GM12891 (cell line): ENCODE measurements around the gene OTOG. TPM values are rescaled to one million over a fixed set of nuclear protein-coding genes. Genes with fewer than 3 reads are reported as not detected.

Experiments used
- DNase-seq: peaks from one replicate; pipeline ENCODE4 v3.0.0; 2011; ENCODE audit warnings: low spot score; ENCODE audit not compliant: insufficient read length
- FAIRE-seq: peaks from 2 replicates; lab custom pipeline; 2011; peaks lifted over from hg19 to GRCh38; lab: Jason Lieb, UNC
- PAX5 ChIP-seq: IDR thresholded peaks from 2 replicates; pipeline ENCODE4 v1.6.1; 2011; ENCODE audit warnings: low read length, moderate library complexity, mild to moderate bottlenecking; ENCODE audit not compliant: insufficient read depth, severe bottlenecking
- POLR2A ChIP-seq: IDR thresholded peaks from 2 replicates; pipeline ENCODE4 v1.6.1; 2011; ENCODE audit warnings: low read depth, low read length, control low read depth
- POLR2AphosphoS5 ChIP-seq: IDR thresholded peaks from 2 replicates; pipeline ENCODE4 v1.6.1; 2011; ENCODE audit warnings: low read depth, low read length, control low read depth
- POU2F2 ChIP-seq: IDR thresholded peaks from 2 replicates; pipeline ENCODE4 v1.6.1; 2011; ENCODE audit warnings: low read depth, mild to moderate bottlenecking, control low read depth, low read length, moderate library complexity
- SPI1 ChIP-seq: IDR thresholded peaks from 2 replicates; pipeline ENCODE4 v1.6.1; 2011; ENCODE audit warnings: low read depth, low read length, control low read depth
- TAF1 ChIP-seq: IDR thresholded peaks from 2 replicates; pipeline ENCODE4 v1.6.1; 2011; ENCODE audit warnings: low read depth, low read length, control low read depth
- polyA plus RNA-seq: library from polyadenylated mRNA; unstranded; fragments of >200 nt; gene quantifications from one replicate; pipeline ENCODE4 v1.2.1, GENCODE V29; 2012; ENCODE audit warnings: low read depth, missing spikeins, inconsistent platforms; ENCODE audit not compliant: missing spikeins

The OTOG gene, protein sequence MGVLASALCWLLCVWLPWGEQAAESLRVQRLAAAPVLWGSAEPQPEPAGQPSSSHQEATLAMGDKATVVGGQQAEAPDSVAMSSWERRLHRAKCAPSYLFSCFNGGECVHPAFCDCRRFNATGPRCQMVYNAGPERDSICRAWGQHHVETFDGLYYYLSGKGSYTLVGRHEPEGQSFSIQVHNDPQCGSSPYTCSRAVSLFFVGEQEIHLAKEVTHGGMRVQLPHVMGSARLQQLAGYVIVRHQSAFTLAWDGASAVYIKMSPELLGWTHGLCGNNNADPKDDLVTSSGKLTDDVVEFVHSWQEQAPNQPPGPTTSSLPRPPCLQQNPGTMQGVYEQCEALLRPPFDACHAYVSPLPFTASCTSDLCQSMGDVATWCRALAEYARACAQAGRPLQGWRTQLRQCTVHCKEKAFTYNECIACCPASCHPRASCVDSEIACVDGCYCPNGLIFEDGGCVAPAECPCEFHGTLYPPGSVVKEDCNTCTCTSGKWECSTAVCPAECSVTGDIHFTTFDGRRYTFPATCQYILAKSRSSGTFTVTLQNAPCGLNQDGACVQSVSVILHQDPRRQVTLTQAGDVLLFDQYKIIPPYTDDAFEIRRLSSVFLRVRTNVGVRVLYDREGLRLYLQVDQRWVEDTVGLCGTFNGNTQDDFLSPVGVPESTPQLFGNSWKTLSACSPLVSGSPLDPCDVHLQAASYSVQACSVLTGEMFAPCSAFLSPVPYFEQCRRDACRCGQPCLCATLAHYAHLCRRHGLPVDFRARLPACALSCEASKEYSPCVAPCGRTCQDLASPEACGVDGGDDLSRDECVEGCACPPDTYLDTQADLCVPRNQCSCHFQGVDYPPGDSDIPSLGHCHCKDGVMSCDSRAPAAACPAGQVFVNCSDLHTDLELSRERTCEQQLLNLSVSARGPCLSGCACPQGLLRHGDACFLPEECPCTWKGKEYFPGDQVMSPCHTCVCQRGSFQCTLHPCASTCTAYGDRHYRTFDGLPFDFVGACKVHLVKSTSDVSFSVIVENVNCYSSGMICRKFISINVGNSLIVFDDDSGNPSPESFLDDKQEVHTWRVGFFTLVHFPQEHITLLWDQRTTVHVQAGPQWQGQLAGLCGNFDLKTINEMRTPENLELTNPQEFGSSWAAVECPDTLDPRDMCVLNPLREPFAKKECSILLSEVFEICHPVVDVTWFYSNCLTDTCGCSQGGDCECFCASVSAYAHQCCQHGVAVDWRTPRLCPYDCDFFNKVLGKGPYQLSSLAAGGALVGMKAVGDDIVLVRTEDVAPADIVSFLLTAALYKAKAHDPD (N-terminal part only)
- not detected for polyA plus RNA-seq

DNA sequence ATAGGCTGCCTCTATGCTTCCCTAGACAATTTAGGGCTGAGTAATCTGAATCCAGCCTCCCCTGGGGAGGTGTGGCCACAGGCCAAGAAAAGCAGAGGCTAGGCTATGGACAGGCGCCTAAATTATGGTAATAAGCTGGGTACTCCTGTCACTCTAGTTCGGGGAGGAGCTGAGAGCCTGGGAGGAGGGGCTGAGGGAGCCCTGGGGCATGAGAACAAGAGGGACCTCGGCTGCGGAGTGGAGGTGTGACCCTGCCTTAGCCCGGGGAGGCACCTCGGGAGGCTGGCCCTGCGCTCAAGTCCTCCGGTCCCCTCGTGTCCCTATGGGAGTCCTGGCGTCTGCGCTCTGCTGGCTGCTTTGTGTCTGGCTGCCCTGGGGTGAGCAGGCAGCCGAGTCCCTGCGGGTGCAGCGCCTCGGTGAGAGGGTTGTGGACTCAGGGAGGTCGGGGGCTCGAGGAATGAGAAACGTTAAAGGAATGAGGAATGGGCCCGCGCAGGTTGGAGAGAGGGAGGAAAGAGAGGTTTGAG, at the start of gene OTOG:
Gene OTOG (plus strand): TSS at position 209 of the 527 bp plus-strand sequence. CDS start 114 bp downstream, at position 323.
- no peak for DNase-seq
- FAIRE-seq: no peak
- TF ChIP-seq POU2F2: no peak
- no peak for TF ChIP-seq SPI1
- TF ChIP-seq PAX5: no peak
- no peak for TF ChIP-seq POLR2A
- no peak for TF ChIP-seq POLR2AphosphoS5
- TF ChIP-seq TAF1: no peak

DNA sequence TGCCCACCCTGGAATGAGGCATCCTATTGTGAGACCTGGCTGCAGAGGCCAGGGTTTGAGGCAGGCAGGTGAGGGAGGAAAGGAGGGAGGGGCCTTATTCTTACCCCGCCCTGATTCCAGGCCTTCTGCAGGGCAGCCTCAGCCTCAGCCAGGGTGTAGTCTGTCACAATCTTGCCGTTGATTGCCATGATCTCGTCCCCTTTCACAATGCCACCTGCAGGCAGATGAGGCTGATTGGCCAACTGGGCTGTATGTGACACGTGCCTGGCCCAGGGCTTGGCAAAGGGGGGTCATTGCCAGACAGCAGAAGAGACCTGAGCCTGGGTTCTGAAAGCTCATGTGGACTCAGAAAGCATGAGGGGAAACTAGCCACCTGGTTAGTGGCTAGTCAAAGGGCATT, 49.0 kb upstream of the OTOG start:
- DNase-seq (no peak), FAIRE-seq (no peak)
- TF ChIP-seq POU2F2 (no peak), TAF1 (no peak), POLR2AphosphoS5 (no peak)

DNA sequence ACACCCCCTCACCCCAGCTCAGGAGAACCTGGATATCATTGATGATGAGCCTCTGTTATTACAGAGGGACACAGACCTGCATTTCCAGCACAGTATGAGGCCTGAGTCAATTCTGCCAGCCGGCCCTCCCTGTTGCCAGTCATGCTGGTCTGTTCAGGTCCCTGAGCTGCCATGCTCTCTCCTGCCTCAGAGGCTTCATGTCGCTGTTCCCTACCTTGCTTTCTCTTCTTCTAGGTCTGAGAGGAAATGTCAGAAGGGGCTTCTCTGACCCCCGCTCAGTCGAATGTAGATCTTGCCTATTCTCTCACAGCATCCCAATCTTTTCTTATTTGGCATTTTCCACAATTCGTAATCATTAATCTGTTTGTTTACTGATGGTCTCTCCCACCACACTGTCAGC, 48.6 kb upstream of the OTOG start:
- TF ChIP-seq POLR2A (no peak), PAX5 (no peak), TAF1 (no peak), POLR2AphosphoS5 (no peak)
- DNase-seq (no peak), FAIRE-seq (no peak)

DNA sequence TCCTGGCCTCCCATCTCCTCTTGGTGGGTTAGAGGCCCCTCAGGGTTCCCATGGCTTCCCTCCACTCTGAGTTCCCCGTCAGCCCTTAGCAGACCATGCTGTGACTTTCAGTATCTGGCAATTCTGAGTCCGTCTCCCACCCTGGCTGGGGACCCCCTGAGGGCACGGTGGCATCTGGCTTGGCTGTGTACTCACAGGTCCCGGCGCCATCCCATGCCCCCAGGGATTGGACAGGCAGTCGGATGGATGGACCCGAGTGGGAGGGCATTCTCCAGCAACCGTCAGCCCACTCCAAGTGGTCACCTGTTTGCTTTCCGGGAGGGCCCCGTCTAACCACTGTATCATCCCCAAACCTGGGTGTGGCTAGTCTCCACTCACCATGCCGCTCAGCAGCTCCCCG, 46.4 kb upstream of the OTOG start:
- FAIRE-seq: no peak
- DNase-seq: no peak
- no peak for TF ChIP-seq SPI1
- no peak for TF ChIP-seq TAF1
- TF ChIP-seq POLR2A: no peak
- no peak for TF ChIP-seq PAX5
- no peak for TF ChIP-seq POU2F2
- TF ChIP-seq POLR2AphosphoS5: no peak

DNA sequence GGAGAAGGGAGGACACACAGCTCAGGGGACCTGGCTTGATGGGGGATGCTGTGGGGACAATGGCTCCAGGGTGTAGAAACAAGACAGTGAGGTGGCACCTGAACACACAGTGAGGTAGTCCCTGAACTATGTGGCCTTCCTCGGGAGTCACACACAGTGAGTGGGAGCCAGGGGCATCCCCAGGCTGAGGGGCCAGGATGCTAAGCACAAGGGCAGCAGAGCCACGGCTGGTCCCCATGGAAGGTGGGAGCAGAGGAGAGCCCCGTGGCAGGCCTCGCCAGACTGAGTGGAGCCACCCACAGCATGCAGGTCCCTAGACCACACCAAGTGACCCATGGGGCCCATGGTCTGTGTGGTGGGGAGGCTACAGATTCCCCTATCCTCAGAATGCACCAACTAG, 44.4 kb upstream of the OTOG start:
- TF ChIP-seq POU2F2 (no peak), PAX5 (no peak), SPI1 (no peak)
- FAIRE-seq (no peak), DNase-seq (no peak)

DNA sequence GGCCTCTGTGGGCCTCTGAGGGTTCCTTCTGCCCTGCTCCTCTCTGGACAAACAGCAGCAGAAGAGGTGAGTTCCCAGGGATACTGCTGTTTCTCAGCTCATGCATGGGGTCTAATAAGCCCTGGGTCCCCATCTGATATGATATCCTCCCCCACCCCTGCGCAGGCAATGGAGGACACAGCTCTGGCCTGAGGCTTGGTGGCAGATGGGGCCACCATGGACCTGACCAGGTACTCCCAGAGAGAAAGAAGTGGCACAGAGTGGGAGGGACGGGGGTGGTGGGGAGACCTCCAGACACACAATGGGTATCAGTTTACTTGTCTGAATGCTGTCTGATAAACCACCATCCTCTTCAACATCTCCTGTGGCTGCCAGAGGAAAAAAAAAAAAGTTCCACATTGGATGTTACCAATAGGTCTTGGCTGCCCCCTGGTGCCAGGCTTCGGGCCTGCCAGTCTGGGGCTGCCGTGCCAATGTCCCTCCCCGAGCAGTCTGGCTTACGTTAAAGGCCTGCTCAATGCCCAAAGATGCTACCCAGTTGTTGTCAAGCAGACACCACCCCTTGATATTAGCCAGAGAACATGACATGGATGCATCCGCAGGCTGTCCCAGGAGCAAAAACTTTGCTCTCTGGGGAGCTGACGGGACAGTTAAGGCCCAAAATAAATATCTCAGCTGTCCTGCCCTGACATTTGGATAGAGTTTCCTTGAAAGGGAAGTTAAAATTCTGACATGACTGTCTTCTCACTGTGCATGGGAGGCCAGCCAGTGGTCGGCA, 42.5 kb upstream of the OTOG start:
- DNase-seq: peak; percentile 71
- FAIRE-seq: peak; percentile 90
- TF ChIP-seq PAX5 (no peak), SPI1 (no peak), POLR2A (no peak)

DNA sequence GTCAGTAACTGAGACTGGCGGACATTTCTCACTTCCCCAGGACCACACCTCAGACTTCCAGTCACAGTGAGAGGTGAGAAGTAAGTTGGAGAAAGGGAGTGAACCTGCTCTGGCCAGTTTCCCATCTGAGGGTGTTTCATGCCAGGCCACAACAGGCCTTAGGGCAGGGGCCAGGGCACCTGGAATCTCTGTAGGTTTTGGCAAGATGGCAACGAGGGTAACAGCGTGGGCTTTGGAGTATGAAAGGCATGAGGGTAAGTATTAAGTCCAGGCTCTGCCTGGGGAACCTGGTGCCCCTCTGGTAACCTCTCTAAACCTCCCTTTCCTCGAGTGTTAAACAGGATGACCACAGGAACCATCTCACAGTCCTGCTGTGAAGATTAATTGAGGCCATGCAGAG, 41.9 kb upstream of the OTOG start:
- no peak for DNase-seq
- no peak for FAIRE-seq
- TF ChIP-seq POLR2A (no peak), TAF1 (no peak), SPI1 (no peak)

DNA sequence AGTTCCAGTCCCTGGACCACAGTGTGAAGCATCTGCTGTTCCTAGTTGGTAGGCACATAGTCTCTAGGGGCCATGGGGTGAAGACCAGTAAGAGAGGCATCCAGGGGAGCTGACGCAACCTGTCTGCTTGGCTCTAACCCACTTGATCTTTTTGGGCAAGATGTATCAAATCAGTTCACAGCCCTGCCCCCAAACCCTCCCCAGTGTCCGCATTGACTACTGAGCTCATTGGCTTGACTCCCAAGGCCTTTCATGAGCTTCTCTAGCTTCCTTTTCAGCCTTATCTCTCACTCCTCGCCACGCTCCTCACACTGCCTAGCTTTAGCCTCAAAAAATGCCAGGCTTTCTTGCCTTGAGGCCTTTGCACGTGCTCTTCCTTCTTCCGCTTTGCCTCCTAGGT, 40.7 kb upstream of the OTOG start:
- FAIRE-seq (no peak), DNase-seq (no peak)

DNA sequence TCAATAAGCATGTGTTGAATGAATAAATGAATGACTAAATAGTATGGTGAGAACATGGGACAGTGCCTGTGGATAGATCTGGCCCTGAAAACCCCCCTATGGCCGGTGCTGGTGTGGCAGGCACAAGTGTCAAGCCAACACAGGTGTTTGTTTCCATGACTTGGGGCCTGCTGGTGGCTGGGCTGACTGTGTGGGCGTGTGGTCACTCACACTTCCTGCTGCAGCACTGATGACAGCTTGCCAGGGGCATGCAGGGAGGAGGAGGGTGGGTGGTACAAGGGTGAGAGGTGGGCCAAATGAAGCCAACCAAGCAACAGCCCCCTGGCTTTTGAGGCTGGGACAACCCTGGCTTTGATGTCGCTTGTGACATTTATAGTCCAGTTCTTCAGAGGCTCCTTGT, 40.1 kb upstream of the OTOG start:
- TF ChIP-seq TAF1 (no peak), POLR2AphosphoS5 (no peak), PAX5 (no peak), POU2F2 (no peak), SPI1 (no peak; the same call in 1 of the 2 replicates), POLR2A (no peak)
- peak; percentile 37 for DNase-seq
- peak; percentile 55 for FAIRE-seq

More for the DNA sequence above, 40.7 kb upstream of the OTOG start:
- TF ChIP-seq SPI1 (no peak), POLR2A (no peak), PAX5 (no peak), TAF1 (no peak), POLR2AphosphoS5 (no peak), POU2F2 (no peak)
